HG02759 (cell line): ENCODE results near the gene NANOS2.

Experiments used
- ATAC-seq: cut with Tn5 transposase; IDR thresholded peaks from one replicate; pipeline ENCODE4 v1.9.1; 2021; ENCODE audit warnings: mild to moderate bottlenecking, moderate library complexity; ENCODE audit not compliant: unreplicated experiment

The NANOS2 gene

DNA sequence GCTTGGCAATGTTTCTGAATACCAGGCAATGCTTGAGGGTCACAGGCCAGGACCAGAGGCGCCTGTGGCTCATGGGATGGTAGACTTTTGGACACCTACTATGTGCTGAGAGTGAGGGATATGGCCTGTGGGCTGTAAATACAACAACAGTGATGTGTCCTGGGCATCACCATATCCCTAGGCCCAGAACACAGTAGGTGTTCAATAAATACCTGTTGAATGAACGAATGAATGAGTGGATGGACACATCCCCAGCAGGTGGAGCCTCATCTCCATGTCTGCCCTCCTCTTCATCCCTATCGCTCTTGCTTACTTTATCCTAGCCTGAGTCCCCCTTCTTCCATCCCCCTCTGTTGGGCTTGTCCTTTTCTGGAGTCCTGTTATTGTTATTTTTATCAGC lies 16.5 kb upstream of the NANOS2 start:
- no peak for ATAC-seq

- ATAC-seq, result no peak
Measured at GRCh38 chr19:45929247-45929646, 14.7 kb upstream of the NANOS2 start.

DNA sequence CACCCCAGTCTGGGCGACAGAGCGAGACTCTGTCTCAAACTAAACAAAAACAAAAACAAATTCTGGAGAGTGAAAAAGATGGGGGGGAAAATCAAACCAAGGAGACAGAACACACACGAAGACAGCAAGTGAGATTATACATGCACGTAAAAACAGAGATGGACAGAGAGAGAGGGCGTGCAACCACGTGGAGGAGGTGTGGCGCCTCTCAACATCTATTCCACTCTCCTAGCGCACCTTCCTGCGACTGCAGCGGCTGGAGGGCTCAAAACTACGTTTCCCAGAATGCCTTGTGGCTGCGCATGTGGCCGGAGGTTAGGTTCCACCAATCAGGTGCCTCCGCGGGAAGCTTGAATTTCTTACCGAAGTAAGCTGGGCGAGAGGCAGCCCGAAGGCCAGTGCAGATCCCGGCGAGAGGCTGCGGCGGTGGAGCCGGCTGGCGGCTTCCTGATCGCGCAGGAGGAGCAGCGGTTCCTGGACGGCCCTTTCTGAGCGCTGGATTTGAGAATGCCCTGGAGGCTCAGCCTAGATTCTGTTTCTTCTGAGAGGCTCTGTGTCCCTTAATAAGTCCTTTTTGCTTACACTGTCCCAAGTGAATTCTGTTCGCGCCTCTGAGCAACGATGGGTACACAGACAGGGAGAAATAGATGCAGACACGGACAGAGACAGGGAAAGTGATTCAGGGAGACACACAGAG lies 13.1 kb upstream of the NANOS2 start:
- ATAC-seq, result no peak

DNA sequence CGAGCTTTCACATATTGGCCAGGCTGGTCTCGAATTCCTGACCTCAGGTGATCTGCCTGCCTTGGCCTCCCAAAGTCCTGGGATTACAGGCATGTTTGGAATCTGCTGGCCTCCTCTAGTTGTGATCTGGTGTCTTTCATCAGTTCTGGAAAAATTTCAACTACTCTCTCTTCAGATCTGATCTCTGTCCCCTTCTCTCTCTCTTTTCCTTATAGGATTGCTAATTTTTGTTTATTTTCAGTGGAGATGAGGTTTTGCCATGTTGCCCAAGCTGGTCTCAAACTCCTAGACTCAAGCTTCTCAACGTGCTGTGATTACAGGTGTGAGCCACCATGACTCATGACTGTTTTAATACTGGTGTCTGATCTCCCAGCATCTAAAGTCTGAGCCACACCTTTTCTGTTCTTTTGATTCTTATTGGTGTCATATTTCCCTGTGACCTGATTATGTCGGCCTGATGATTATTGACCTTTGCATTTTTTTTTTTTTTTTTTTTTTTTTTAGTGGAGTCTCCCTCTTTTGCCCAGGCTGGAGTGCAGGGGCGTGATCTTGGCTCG lies 10.4 kb upstream of the NANOS2 start:
- ATAC-seq, result no peak

DNA sequence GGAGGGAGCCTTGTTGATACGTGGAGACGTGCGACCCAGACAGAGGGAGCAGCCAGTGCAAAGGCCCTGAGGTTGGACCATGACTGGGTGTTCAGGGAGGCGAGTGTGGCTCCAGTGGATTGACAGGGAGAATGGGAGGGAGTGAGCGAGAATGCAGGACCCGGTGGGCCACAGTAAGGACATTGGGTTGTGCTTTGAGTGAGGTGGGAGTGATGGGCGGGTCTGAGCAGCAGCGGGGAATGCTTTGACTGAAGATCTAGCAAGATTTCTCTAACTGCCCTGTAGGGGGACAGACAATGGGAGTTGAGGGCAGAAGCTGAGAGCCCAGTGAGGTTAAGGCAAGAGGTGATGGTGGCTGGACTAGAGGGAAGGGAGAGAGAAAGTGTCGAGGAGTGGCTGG lies 7.7 kb upstream of the NANOS2 start:
- ATAC-seq, result no peak

GRCh38 chr19:45920458-45920857 lies 5.9 kb upstream of the NANOS2 start:
- no peak for ATAC-seq

DNA sequence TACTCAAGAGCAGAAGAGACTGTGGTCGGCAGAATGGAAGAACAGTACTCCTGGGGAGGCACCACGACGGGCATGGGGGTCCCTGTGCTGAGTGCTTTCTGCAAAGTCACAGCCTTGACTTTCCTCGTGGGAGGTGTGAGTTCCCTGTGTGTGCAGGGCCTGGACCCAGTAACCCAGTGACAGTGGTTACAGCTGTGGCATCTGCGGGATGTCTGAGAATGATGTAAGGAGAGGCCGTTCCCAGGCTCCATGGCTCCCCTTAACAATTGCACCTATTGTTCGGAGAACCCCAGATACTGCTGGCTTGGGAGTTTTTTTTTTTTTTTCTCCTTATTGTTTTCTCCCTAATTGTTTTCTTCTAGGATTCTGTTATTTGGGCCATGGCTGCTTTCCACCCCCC lies 5.1 kb upstream of the NANOS2 start:
- ATAC-seq, result no peak

GRCh38 chr19:45918721-45919120 lies 4.1 kb upstream of the NANOS2 start:
- ATAC-seq, result no peak

- ATAC-seq, result no peak
Measured at GRCh38 chr19:45917421-45918091, 3.0 kb upstream of the NANOS2 start.

GRCh38 chr19:45911291-45911690 lies 3.3 kb downstream of the NANOS2 start:
- no peak for ATAC-seq

DNA sequence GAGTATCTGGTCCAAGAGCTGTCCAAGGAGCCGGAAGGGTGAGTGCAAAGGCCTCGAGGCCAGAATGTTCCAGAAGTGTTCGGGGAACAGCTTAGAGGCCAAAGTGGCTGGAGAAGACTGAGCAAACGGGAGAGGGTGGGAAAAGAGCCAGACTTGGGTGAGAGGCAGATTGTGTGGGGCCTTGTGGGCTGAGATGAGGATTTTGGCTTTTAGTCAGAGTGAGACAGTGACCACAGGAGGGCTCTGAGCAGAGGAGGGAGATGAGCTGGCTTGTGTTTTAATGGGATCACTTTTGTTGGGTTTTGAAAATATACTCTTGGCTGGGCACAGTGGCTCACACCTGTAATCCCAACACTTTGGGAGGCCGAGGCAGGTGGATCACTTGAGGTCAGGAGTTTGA lies 5.6 kb downstream of the NANOS2 start:
- ATAC-seq, result no peak

DNA sequence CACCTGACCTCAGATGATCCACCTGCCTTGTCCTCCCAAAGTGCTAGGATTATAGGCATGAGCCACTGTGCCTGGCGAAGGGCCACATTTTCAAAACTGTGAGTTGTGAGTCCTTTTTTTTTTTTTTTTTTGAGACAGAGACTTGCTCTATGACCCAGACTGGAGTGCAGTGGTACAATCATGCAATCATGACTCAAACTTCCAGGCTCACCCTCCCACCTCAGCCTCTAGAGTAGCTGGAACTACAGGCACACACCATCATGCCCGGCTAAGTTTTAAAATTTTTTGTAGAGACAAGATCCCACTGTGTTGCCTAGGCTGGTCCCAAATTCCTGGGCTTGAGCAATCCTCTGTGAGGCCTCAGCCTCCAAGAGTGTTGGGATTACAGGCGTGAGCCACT lies 8.4 kb downstream of the NANOS2 start:
- ATAC-seq, result no peak

GRCh38 chr19:45905011-45905410 lies 9.6 kb downstream of the NANOS2 start:
- no peak for ATAC-seq

DNA sequence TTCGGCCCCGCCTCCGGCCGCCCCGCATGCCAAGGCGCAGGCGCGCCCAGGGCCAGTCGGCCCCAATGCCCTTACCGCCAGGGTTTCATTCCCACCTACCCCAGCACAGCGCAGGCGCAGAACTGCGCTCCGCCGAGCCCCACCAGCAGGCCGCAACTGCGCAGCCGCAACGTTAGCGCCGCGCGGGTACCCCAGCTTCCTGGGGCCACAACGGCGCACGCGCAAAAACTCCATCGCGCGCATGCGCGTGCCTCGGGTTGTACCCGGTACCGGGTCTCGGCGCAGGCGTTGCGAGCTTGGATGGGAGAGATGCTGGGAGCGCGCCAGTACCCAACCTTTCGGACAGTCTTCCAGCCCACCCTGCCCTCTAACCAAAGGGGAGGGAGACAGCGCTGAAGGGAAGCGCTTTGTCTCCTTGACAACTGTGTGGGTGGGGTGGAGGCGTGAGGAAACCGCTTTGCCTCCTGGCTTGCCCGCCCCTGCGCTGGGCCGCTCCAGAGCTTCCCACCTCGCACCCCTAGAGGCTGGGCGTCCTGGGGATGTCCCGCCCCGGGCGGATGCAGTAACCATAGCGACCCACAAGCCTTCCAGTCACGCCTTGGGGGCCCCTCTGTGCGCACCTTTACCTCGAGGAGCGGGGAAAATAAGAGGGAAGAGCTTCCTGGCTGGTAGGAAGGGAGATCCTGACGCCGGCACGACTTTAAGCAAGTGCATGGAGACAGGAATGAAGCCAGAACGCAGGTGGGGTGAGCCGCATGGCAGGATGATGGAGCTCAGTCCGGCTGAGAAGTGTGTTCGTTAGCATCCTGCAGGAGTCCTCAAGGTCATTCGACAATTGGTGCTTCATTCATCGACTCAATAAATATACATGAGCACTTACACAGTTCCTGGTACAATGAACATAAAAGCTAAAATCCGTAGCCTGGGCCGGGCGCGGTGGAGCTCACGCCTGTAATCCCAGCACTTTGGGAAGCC lies 11.6 kb downstream of the NANOS2 start:
- ATAC-seq, result peak; percentile 89

GRCh38 chr19:45901912-45902650 lies 12.5 kb downstream of the NANOS2 start, which contains the start of gene MYPOP:
MYPOP (minus strand) TSS chr19:45902613; CDS start chr19:45901773, 840 bp downstream.
- no peak for ATAC-seq

DNA sequence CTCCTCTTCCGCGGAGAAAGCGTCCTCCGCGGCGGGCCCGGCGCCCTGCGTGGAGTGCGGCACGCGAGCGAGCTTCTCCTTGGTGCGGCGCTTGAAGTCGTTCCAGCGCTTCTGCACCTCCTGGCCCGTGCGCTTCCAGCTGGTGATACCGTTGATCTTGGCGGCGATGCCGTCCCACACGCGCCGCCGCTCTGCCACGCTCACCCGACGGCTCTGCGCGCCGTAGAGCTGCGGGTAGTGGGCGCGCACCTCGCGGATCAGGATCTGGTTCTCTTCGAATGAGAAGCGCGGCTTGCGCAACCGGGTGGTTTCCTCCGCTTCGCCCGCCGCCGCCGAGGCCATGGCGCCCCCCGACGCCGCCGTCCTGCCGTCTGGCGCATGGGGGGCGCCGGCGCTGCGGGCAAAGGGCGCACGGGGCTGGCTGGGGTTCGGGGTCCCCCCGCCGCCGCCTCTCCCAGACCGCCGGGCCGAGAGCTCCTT lies 13.1 kb downstream of the NANOS2 start:
- no peak for ATAC-seq

- no peak for ATAC-seq
Measured at GRCh38 chr19:45900738-45901431, 13.7 kb downstream of the NANOS2 start.

- ATAC-seq, result no peak
Measured at GRCh38 chr19:45899919-45900589, 14.5 kb downstream of the NANOS2 start.

DNA sequence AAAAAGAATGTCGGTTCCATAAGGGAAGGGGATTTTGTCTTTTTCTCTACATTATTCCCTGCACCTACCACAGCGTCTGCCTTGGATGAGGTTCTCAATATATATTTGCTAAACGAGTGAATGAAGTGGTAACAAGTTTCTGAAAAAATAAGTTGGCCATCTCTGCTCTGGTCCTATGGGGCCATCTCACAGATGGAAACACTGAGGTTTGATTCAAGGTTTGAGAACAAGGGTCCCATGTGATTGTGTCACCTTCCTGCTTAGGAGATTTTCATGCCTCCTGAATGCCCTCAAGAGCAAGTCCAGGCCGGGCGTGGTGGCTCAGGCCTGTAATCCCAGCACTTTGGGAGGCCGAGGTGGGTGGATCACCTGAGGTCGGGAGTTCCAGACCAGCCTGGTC lies 15.3 kb downstream of the NANOS2 start:
- ATAC-seq, result no peak
